HepG2 (cell line): ENCODE measurements around the gene FOSL2. TPM values are rescaled to one million over a fixed set of nuclear protein-coding genes. Genes with fewer than 3 reads are reported as not detected.

Source experiments
- CENPT ChIP-seq: sonication (generic); formaldehyde crosslinking; IDR thresholded peaks from 2 replicates; pipeline ENCODE4 v1.8.0; 2022; ENCODE audit warnings: low read depth, mild to moderate bottlenecking, moderate library complexity, missing genetic modification reagents
- CHD2 ChIP-seq: IDR thresholded peaks from 2 replicates; pipeline ENCODE4 v1.6.1; 2011; ENCODE audit warnings: low read depth, low read length, improper control_type of control experiment
- REL ChIP-seq: sonication (generic); formaldehyde crosslinking; conservative IDR thresholded peaks from 2 replicates; pipeline ENCODE4 v1.8.0; 2022; ENCODE audit warnings: mild to moderate bottlenecking, missing genetic modification reagents, moderate library complexity
- REPIN1 ChIP-seq: sonication (generic); formaldehyde crosslinking; IDR thresholded peaks from 2 replicates; pipeline ENCODE4 v1.8.0; 2022; ENCODE audit warnings: missing genetic modification reagents, low read depth, mild to moderate bottlenecking, borderline replicate concordance
- SETDB1 ChIP-seq: sonication (generic); formaldehyde crosslinking; IDR thresholded peaks from 2 replicates; pipeline ENCODE4 v1.5.1; 2020; ENCODE audit warnings: missing genetic modification reagents, mild to moderate bottlenecking, borderline replicate concordance
- TCF12 ChIP-seq, 2 experiments: fragments of 450-650 bp in 1 of 2; sonication (generic) in 1 of 2; formaldehyde crosslinking in 1 of 2; IDR thresholded peaks; 2 replicates each; pipeline versions ENCODE4 v1.6.1 to v1.8.0; 2017 to 2022; ENCODE audit warnings: antibody characterized with exemption in 1 of 2, mild to moderate bottlenecking in 1 of 2, missing genetic modification reagents in 1 of 2, moderate library complexity in 1 of 2
- TFDP1 ChIP-seq: IDR thresholded peaks from 2 replicates; pipeline ENCODE4 v1.6.1; 2016; ENCODE audit warnings: missing compliant biosample characterization, missing genetic modification reagents, borderline replicate concordance
- ZBTB40 ChIP-seq, 2 experiments: fragments of 450-650 bp in 1 of 2; sonication (generic) in 1 of 2; formaldehyde crosslinking in 1 of 2; IDR thresholded peaks; 2 replicates each; pipeline versions ENCODE4 v1.6.1 to v1.8.0; 2016 to 2022; ENCODE audit warnings: antibody characterized with exemption in 1 of 2, mild to moderate bottlenecking in 1 of 2, missing genetic modification reagents in 1 of 2
- ZNF264 ChIP-seq: sonication (generic); formaldehyde crosslinking; IDR thresholded peaks from 2 replicates; pipeline ENCODE4 v1.4.0; 2020; ENCODE audit warnings: missing genetic modification reagents
- ZNF687 ChIP-seq: sonication (generic); formaldehyde crosslinking; IDR thresholded peaks from 2 replicates; pipeline ENCODE4 v1.5.1; 2020; ENCODE audit warnings: mild to moderate bottlenecking, missing genetic modification reagents, moderate library complexity
- polyA plus RNA-seq, 8 experiments: library from polyadenylated mRNA; depleted of rRNA in 3 of 8; stranded (reverse) in 7 of 8; unstranded in 1 of 8; fragments of >200 nt; fragmentation: Illumina TruSeq in 4 of 8; extraction: Trizol in 4 of 8; gene quantifications; 2 replicates each; pipeline versions ENCODE4 v1.2.1 to v1.2.3, GENCODE V29; 2011 to 2016; ENCODE audit warnings: low read depth in 4 of 8, missing spikeins in 1 of 8, mixed read lengths in 1 of 8; ENCODE audit not compliant: insufficient read depth in 1 of 8
- total RNA-seq, 5 experiments: library from RNA; depleted of rRNA; stranded (reverse); fragments of >200 nt; fragmentation: Illumina TruSeq; extraction: Trizol; gene quantifications; 2 replicates each; pipeline ENCODE4 v1.2.3, GENCODE V29; 2016; ENCODE audit warnings: low read depth in 1 of 5

FOSL2 gene
- total and polyA plus RNA-seq, 2 of the 13 experiments (the other 11 are each of a cell fraction or from before 2014, with no cell fraction given): 3.4 to 18.1 TPM

- TF ChIP-seq ZBTB40 (IDR thresholded peaks at IDR 0.05) (no peak), ZBTB40 (CRISPR knock-in tag; IDR thresholded peaks at IDR 0.05) (no peak), SETDB1 (CRISPR knock-in tag) (no peak), TCF12 (IDR thresholded peaks at IDR 0.05) (no peak), TCF12 (CRISPR knock-in tag; IDR thresholded peaks at IDR 0.05) (no peak), REPIN1 (CRISPR knock-in tag) (no peak), TFDP1 (CRISPR knock-in tag) (0 out of 2 replicates have a peak, but pooled peaks have one; percentile 22), REL (CRISPR knock-in tag) (no peak), CHD2 (no peak), CENPT (CRISPR knock-in tag) (no peak), ZNF264 (CRISPR knock-in tag) (0 out of 2 replicates have a peak, but pooled peaks have one; percentile 64), ZNF687 (peak; percentile 52)
These were observed 2.8 kb downstream of the FOSL2 start (continued) for GRCh38 chr2:28395334-28396061.
